Measurements from ENCODE around the gene HS3ST3B1.

HS3ST3B1 gene

GRCh38 chr17:14361470-14361869, 60.6 kb downstream of the HS3ST3B1 start:
- no peak for TF ChIP-seq EP300 (IDR thresholded peaks at IDR 0.05; ENCODE audit: borderline replicate concordance)
- TF ChIP-seq ZBTB7A (IDR thresholded peaks at IDR 0.05; ENCODE audit: low read depth), result no peak
- TF ChIP-seq RAD21 (IDR thresholded peaks at IDR 0.05; ENCODE audit: low read depth), result no peak

- no peak for TF ChIP-seq USF1 (IDR thresholded peaks at IDR 0.05)
- TF ChIP-seq REST (IDR thresholded peaks at IDR 0.05; ENCODE audit: low read depth), result no peak
- TF ChIP-seq TCF12 (IDR thresholded peaks at IDR 0.05; ENCODE audit: low read depth), result no peak
- TF ChIP-seq TEAD4 (IDR thresholded peaks at IDR 0.05), result no peak
- no peak for TF ChIP-seq MAX (IDR thresholded peaks at IDR 0.05)
- no peak for TF ChIP-seq FOXM1 (IDR thresholded peaks at IDR 0.05; ENCODE audit: borderline replicate concordance, low read depth)
- no peak for TF ChIP-seq RAD21 (IDR thresholded peaks at IDR 0.05; ENCODE audit: low read depth)
- no peak for TF ChIP-seq TAF1 (IDR thresholded peaks at IDR 0.05; ENCODE audit: low read depth)
Measured at GRCh38 chr17:14361945-14362508, 61.1 kb downstream of the HS3ST3B1 start.

- TF ChIP-seq CEBPB (IDR thresholded peaks at IDR 0.05) (no peak), RAD21 (IDR thresholded peaks at IDR 0.05; ENCODE audit: low read depth) (no peak), ZBTB7A (IDR thresholded peaks at IDR 0.05; ENCODE audit: low read depth) (no peak), USF1 (IDR thresholded peaks at IDR 0.05) (no peak), EGR1 (IDR thresholded peaks at IDR 0.05) (no peak), YY1 (IDR thresholded peaks at IDR 0.05; ENCODE audit: low read depth) (no peak), TAF1 (IDR thresholded peaks at IDR 0.05; ENCODE audit: low read depth) (no peak), REST (IDR thresholded peaks at IDR 0.05; ENCODE audit: low read depth) (no peak), NFIC (IDR thresholded peaks at IDR 0.05) (no peak), TCF12 (IDR thresholded peaks at IDR 0.05; ENCODE audit: low read depth) (no peak), EP300 (IDR thresholded peaks at IDR 0.05; ENCODE audit: borderline replicate concordance) (no peak), CREB1 (IDR thresholded peaks at IDR 0.05; ENCODE audit: low read depth) (no peak), FOXM1 (IDR thresholded peaks at IDR 0.05; ENCODE audit: borderline replicate concordance, low read depth) (no peak), MAX (IDR thresholded peaks at IDR 0.05) (no peak), TEAD4 (IDR thresholded peaks at IDR 0.05) (no peak)
Measured at GRCh38 chr17:14366199-14366598, 65.3 kb downstream of the HS3ST3B1 start.

- no peak for TF ChIP-seq NFIC (IDR thresholded peaks at IDR 0.05)
- TF ChIP-seq FOXM1 (IDR thresholded peaks at IDR 0.05; ENCODE audit: borderline replicate concordance, low read depth), result no peak
Measured at GRCh38 chr17:14372461-14372860, 71.6 kb downstream of the HS3ST3B1 start.

- no peak for TF ChIP-seq NFIC (IDR thresholded peaks at IDR 0.05)
- no peak for TF ChIP-seq TCF12 (IDR thresholded peaks at IDR 0.05; ENCODE audit: low read depth)
- TF ChIP-seq YY1 (IDR thresholded peaks at IDR 0.05; ENCODE audit: low read depth), result no peak
- no peak for TF ChIP-seq FOXM1 (IDR thresholded peaks at IDR 0.05; ENCODE audit: borderline replicate concordance, low read depth)
- TF ChIP-seq TAF1 (IDR thresholded peaks at IDR 0.05; ENCODE audit: low read depth), result no peak
- TF ChIP-seq ZBTB7A (IDR thresholded peaks at IDR 0.05; ENCODE audit: low read depth), result no peak
- no peak for TF ChIP-seq USF1 (IDR thresholded peaks at IDR 0.05)
Measured at GRCh38 chr17:14372905-14373613, 72.2 kb downstream of the HS3ST3B1 start.

All from Ishikawa (cell line).